IPS-18a (cell line): ENCODE measurements around the gene NKIRAS1.
"Not testable (repeated sequence)": the region's sequence is repeated elsewhere in the genome, so short reads cannot be mapped to it uniquely, and the experiment has no call there.

Experiments
- H3K27ac ChIP-seq: one replicate; pipeline ENCODE4 v1.5.1; 2013; ENCODE audit warnings: low read length
- H3K27me3 ChIP-seq: one replicate; pipeline ENCODE4 v1.6.1; 2013; ENCODE audit warnings: mild to moderate bottlenecking, low read length; ENCODE audit not compliant: control insufficient read depth, insufficient read depth
- H3K36me3 ChIP-seq: one replicate; pipeline ENCODE4 v1.6.1; 2013; ENCODE audit warnings: low read depth, low read length; ENCODE audit not compliant: control insufficient read depth
- H3K4me1 ChIP-seq: one replicate; pipeline ENCODE4 v1.6.1; 2013; ENCODE audit warnings: low read depth, low read length; ENCODE audit not compliant: control insufficient read depth
- H3K4me3 ChIP-seq: one replicate; pipeline ENCODE4 v1.5.1; 2013; ENCODE audit warnings: low read length
- H3K9ac ChIP-seq: one replicate; pipeline ENCODE4 v1.6.1; 2013; ENCODE audit warnings: mild to moderate bottlenecking, low read length, moderate library complexity
- H3K9me3 ChIP-seq: one replicate; pipeline ENCODE4 v1.6.1; 2013; ENCODE audit warnings: low read depth, low read length; ENCODE audit not compliant: control insufficient read depth

NKIRAS1 gene

GRCh38 chr3:23877329-23877980 lies 39.3 kb downstream of the NKIRAS1 start:
- peaks cover 6% of the 10 kb centered on the region for H3K4me1 ChIP-seq
- H3K4me3 ChIP-seq, result no peak overlapping the region
- no peaks in the 10 kb centered on the region for H3K27me3 ChIP-seq
- H3K9me3 ChIP-seq, result no peaks in the 10 kb centered on the region
- no peaks in the 10 kb centered on the region for H3K36me3 ChIP-seq
- H3K9ac ChIP-seq, result no peak overlapping the region
- H3K27ac ChIP-seq, result no peak overlapping the region

GRCh38 chr3:23876923-23877322 lies 39.9 kb downstream of the NKIRAS1 start:
- Histone ChIP-seq H3K27ac (no peak overlapping the region), H3K4me3 (no peak overlapping the region), H3K27me3 (no peaks in the 10 kb centered on the region), H3K4me1 (peaks cover 6% of the 10 kb centered on the region), H3K9ac (no peak overlapping the region), H3K9me3 (no peaks in the 10 kb centered on the region), H3K36me3 (no peaks in the 10 kb centered on the region)

GRCh38 chr3:23875113-23875725 lies 41.6 kb downstream of the NKIRAS1 start:
- Histone ChIP-seq H3K4me1 (peaks cover 6% of the 10 kb centered on the region), H3K27me3 (no peaks in the 10 kb centered on the region), H3K4me3 (no peak overlapping the region), H3K9me3 (no peaks in the 10 kb centered on the region), H3K36me3 (no peaks in the 10 kb centered on the region), H3K27ac (no peak overlapping the region), H3K9ac (no peak overlapping the region)

- Histone ChIP-seq H3K36me3 (no peaks in the 10 kb centered on the region), H3K4me1 (peaks cover 6% of the 10 kb centered on the region)
Measured at GRCh38 chr3:23874359-23875112, 42.3 kb downstream of the NKIRAS1 start.

GRCh38 chr3:23873941-23874340 lies 42.8 kb downstream of the NKIRAS1 start:
- Histone ChIP-seq H3K9ac (no peak overlapping the region), H3K36me3 (no peaks in the 10 kb centered on the region), H3K4me1 (peaks cover 6% of the 10 kb centered on the region), H3K9me3 (no peaks in the 10 kb centered on the region), H3K4me3 (no peak overlapping the region), H3K27ac (no peak overlapping the region), H3K27me3 (no peaks in the 10 kb centered on the region)

More at GRCh38 chr3:23874359-23875112, 42.3 kb downstream of the NKIRAS1 start:
- no peak overlapping the region for H3K4me3 ChIP-seq
- H3K27me3 ChIP-seq, result no peaks in the 10 kb centered on the region
- no peaks in the 10 kb centered on the region for H3K9me3 ChIP-seq
- H3K27ac ChIP-seq, result no peak overlapping the region
- no peak overlapping the region for H3K9ac ChIP-seq

- Histone ChIP-seq H3K27ac (no peak overlapping the region), H3K4me3 (no peak overlapping the region), H3K9ac (no peak overlapping the region), H3K27me3 (no peaks in the 10 kb centered on the region), H3K9me3 (no peaks in the 10 kb centered on the region), H3K4me1 (peaks cover 6% of the 10 kb centered on the region), H3K36me3 (no peaks in the 10 kb centered on the region)
Measured at GRCh38 chr3:23872330-23872729, 44.5 kb downstream of the NKIRAS1 start.

GRCh38 chr3:23871361-23871760 lies 45.4 kb downstream of the NKIRAS1 start:
- H3K4me3 ChIP-seq, result not testable (repeated sequence)

GRCh38 chr3:23870663-23871043 lies 46.1 kb downstream of the NKIRAS1 start:
- H3K4me3 ChIP-seq, H3K9me3 ChIP-seq, H3K27me3 ChIP-seq, H3K36me3 ChIP-seq, H3K27ac ChIP-seq, H3K9ac ChIP-seq: not testable (repeated sequence)
- peaks cover 17% of the 10 kb centered on the region for H3K4me1 ChIP-seq

More at GRCh38 chr3:23871361-23871760, 45.4 kb downstream of the NKIRAS1 start:
- H3K27me3 ChIP-seq, H3K27ac ChIP-seq, H3K9ac ChIP-seq, H3K36me3 ChIP-seq, H3K9me3 ChIP-seq: not testable (repeated sequence)
- peaks cover 10% of the 10 kb centered on the region for H3K4me1 ChIP-seq

GRCh38 chr3:23869977-23870662 lies 46.7 kb downstream of the NKIRAS1 start:
- H3K27ac ChIP-seq, result no peak overlapping the region

GRCh38 chr3:23867838-23868237 lies 49.0 kb downstream of the NKIRAS1 start:
- Histone ChIP-seq H3K27ac (no peak overlapping the region), H3K4me3 (no peak overlapping the region), H3K9ac (no peak overlapping the region), H3K9me3 (no peaks in the 10 kb centered on the region), H3K36me3 (no peaks in the 10 kb centered on the region), H3K4me1 (peaks cover 25% of the 10 kb centered on the region), H3K27me3 (no peaks in the 10 kb centered on the region)

More at GRCh38 chr3:23869977-23870662, 46.7 kb downstream of the NKIRAS1 start:
- Histone ChIP-seq H3K9me3 (no peaks in the 10 kb centered on the region), H3K9ac (no peak overlapping the region), H3K27me3 (no peaks in the 10 kb centered on the region), H3K4me1 (peaks cover 16% of the 10 kb centered on the region), H3K36me3 (no peaks in the 10 kb centered on the region), H3K4me3 (no peak overlapping the region)

GRCh38 chr3:23867400-23867799 lies 49.4 kb downstream of the NKIRAS1 start:
- Histone ChIP-seq H3K9me3 (no peaks in the 10 kb centered on the region), H3K9ac (no peak overlapping the region), H3K27ac (no peak overlapping the region), H3K36me3 (no peaks in the 10 kb centered on the region), H3K27me3 (no peaks in the 10 kb centered on the region), H3K4me3 (no peak overlapping the region), H3K4me1 (peaks cover 25% of the 10 kb centered on the region)
